Measurements from ENCODE around the gene PCNX2. TPM values are rescaled to one million over a fixed set of nuclear protein-coding genes. Genes with fewer than 3 reads are reported as not detected.

PCNX2 gene
- total RNA-seq, 2 donors from 2014 or later = 5.7 to 9.8 TPM

DNA sequence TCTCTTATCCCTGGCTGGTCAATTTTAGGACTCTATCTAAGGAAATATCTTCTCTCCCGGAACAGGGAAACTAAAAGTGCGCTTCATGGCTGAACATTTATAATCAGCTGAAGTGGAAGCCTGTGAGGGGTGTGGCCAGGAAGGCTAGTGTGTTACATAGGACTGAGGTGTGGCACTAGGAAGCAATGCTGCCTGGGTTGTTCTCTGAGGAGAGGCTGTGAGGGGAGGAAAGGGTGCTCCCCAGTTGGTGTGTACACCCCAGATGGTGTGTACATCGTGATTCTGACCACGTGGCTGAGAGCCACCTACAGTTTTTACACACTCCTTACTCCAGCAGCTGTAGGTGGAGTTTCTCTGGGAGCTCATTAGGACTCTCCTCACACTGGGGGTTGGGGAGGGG is 328.9 kb downstream of the PCNX2 start:
- peak; percentile 75 to 89 for DNase-seq
- peak; percentile 100 for ATAC-seq
- intact Hi-C loops (cut with DNase I, micrococcal nuclease) = no loop called here

DNA sequence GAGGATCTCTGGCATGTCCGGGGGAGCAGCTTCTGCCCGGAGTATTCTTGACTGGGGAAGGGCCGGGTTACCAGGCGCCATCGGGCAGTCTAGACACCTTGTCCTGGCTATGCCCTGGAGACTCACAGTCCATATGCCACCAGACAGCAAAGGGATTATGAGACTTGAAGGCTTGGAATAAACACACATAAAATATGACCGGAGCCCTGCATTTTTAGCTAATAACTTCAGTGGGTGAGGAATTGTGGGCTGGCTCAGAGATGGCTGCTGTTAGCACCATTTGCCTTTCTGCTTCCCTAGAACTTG is 329.7 kb downstream of the PCNX2 start:
- intact Hi-C loops (cut with DNase I, micrococcal nuclease) = no loop called here
- ATAC-seq = no peak
- no peak for DNase-seq

DNA sequence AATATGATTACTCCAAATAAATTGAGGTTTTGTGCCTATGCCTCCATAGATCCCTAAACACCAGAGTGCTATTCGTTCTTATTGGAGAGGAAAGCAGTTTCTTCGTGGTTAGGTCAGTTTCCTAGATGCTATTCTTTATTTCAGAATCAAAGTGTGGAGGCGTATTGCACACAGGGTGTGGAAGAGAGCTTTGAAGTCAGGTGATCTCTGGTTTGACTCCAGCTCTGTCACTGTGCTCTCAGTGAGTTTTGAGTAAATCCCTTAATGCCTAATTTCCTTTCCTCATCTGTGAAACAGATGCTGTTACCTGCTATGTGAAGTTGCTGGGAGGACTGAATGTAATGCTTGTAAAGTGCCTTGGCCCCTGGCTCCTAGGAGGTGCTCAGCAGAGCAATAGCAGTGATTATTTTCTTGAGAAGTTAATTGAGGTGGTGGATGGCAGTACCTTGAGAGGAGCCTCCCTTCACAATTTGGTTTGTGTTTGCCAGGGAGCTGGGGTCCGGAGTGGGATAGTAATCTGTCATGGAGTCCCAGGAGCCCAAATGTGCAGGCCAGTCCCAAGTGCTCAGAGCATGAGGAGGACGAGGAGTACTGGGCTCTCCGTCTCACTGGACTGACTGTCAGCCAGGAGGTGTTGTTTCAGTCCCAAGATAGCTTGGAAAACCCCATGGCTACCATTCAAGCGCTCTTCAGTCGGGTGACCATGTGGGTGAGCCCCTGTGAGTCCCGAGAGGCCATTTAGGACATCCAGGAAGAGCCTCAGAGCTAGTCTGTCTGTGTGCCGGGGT is 330.2 kb downstream of the PCNX2 start:
- no peak for ATAC-seq
- no peak for DNase-seq
- intact Hi-C loops (cut with DNase I, micrococcal nuclease) = no loop called here

DNA sequence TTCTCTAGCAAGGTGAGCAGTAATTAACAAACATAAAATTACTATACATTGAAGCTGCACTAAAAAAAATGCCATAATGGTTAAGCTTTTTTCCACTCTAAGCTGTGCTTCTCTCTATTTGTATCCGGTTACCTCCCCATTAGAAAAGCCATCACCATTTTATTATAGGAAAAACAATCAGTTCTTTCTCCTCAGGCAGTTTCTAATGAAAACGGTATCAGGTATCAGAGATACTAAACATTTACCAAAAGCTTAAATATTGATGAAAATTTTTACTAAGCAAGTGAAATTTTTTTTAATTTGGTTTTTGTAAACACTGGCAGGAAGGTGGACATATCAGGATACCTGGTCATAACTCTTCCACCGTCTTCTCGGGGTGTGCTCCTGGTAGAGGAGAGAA is 330.9 kb downstream of the PCNX2 start:
- no peak for DNase-seq
- no peak for ATAC-seq
- intact Hi-C loops (cut with DNase I, micrococcal nuclease) = no loop called here

DNA sequence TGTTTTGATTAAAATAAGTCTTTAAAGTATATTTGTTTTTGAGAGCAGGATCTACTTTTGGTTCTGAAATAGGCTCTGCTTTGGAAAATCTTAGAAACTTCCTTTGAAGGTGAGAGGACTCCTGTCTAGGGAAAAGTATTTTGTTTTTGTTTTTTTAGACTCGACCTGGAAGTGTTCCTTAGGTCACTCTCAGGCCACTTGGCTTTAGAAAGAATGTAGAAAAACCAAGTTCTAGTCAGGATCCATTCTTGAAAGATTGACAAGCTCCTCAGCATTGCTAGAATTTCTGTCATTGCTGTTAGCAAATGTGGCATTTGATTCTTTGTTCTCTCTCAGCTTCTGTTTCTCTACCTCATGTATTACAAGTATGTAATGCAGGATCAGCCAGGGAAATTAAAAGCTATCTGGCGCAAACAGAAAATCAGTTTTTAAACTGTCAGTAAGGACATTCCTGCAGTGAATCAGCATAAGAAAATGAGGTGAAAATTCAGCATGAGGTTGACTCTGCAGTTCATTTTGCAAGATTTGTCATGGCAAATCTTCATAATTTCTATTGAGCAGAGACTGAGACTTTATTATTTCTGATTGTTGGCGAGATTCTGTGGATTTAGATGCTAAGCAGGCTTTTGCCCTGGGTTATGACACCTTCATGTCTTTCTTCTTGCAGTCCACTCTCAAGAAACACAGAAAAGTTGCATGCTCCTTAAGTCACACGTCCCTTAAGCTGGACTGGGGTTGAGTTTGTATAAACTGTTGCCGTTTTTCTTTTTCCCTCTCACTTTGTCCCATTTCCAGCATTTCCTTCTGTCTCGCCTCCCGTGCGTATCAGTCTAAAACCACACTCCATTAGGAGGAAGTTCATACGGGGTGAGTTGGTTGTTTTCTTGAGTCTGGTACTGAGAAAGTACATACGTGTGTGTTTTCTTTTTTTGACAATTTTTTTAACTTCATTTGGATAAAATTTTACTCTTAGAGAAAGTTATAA is 332.5 kb downstream of the PCNX2 start:
- intact Hi-C loops (cut with DNase I, micrococcal nuclease) = no loop called here

DNA sequence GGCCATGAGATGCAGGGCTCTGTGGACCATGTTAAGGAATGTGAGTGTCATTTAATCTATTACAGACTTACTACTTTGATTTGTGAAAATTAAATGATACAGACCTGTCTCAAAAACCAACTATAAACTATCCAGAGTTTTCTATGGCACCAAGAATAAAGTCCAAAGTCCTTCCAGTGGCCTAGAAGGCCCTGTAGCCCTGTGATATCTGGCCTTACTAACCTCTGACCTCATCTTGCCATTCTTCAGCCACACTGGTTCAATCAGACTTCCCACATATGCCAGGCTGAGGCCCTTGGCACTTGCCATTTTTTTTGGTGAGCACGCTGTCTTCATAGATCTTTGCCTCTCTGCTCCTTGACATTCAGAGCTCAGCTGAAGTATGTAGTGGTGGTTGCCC is 337.5 kb downstream of the PCNX2 start:
- no peak for DNase-seq
- intact Hi-C loops (cut with DNase I, micrococcal nuclease) = loop anchor here in 1 of 2 donors (10.0 kb wide), 1 partner anchor 323 kb away; the partner anchor contains the start of gene SIPA1L2

More for the DNA sequence above, 332.5 kb downstream of the PCNX2 start:
- ATAC-seq (no peak), DNase-seq (no peak)

DNA sequence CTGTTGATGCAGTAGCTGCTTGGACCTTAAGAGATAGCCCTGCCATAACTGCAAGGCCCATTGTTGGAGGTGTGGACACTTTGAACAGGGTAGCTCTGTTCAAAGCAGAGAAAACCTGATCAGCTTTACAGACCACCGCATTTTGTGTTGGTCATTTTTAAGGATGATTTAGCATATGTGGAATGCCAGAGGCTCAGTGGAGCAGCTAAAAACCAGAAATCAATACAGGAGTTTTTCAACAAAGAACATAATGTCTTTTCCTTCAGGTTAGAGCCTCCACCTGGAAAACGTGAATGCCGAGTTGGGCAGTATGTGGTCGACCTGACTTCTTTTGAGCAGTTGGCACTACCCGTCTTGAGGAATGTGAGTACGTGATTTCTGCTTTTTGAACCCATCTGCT is 339.4 kb downstream of the PCNX2 start:
- intact Hi-C loops (cut with DNase I, micrococcal nuclease) = loop anchor here in 1 of 2 donors (10.0 kb wide), 1 partner anchor 321 kb away; the partner anchor contains the start of gene SIPA1L2
- ATAC-seq (no peak), DNase-seq (no peak)

More for the DNA sequence above, 337.5 kb downstream of the PCNX2 start:
- ATAC-seq = peak; percentile 51

DNA sequence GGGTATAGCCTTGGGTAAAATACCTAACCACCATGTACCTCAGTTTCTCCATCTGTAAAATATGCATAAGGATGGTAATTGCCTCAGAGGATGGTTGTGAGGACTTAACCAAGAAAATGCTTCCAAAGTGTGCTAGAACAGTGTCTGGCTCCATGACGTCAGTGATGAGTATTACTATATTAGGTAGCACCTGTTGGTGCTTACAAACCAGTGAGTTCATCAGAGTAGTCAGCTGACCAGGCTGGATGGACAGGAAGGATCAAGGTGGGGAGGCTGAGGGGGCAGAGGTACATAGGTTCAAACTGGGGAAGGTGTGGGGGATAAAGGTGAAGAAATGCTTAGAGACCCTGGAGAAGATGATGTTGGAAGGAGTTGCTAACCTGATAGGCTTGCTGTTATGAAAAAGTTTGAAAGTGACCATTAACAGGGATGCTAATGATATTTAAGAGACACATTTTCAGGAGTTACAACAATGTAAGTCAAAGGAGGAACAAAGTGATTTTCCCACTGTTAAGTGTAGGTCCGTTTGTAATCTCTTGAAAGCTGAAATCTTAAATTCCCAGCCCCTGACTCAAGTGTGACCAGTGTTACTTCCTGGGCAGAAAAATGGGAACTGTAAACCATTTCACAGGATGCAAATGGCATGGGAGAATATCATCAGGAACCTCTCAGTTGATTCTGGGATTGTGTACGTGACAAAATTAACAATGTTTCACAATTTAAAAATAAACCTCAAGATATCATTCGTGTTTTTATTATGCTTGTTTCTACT is 340.7 kb downstream of the PCNX2 start:
- DNase-seq = no peak
- ATAC-seq = no peak
- intact Hi-C loops (cut with DNase I, micrococcal nuclease) = loop anchor here in 1 of 2 donors (10.0 kb wide), 1 partner anchor 320 kb away; the partner anchor contains the start of gene SIPA1L2

DNA sequence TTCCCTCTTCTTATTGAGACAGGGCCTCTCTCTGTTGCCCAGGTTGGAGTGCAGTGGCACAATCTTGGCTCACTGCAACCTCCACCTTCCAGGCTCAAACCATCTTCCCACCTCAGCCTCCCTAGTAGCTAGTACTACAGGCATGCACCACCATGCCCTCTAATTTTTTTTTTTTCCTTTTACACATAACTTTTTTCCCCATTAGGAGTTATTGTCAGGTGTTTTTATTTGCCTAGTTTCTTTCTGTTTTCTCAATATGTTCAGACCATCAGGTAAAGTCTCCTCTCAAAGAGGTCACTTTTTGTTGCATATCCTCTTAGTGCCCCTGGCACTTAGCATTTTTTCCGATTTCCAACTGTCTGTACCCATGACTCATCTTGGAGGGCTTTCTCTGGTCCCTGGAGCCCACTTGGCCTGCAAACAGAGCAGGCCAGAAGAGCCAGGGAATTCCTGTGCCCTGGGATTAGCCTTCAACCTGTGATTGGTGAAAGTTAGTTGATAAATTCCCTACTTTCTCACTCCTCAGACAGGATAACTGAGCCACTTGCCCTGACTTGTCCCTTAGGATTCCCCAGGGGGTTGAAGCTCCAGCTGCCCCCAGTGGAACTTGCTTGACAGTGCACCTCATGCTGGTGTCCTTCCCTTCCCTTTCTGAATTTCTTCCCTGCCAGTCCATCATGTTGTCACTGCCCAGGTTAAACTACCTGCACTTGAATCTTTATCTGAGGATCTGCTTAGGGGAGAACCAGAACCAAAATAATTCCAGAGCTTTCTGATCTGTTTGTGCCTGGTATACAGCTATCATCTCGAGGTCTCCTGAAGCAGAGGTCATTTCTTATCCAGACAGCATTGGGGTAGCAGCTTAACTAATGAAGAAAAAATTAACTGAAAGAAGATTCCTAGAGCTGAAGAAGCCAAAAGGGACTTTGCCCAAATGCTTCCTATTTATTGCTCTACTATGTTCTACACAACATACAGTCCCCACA is 342.7 kb downstream of the PCNX2 start:
- intact Hi-C loops (cut with DNase I, micrococcal nuclease) = loop anchor here in 1 of 2 donors (10.0 kb wide), 1 partner anchor 318 kb away; the partner anchor contains the start of gene SIPA1L2
- ATAC-seq (peak; percentile 71), DNase-seq (peak; percentile 49 to 60)

DNA sequence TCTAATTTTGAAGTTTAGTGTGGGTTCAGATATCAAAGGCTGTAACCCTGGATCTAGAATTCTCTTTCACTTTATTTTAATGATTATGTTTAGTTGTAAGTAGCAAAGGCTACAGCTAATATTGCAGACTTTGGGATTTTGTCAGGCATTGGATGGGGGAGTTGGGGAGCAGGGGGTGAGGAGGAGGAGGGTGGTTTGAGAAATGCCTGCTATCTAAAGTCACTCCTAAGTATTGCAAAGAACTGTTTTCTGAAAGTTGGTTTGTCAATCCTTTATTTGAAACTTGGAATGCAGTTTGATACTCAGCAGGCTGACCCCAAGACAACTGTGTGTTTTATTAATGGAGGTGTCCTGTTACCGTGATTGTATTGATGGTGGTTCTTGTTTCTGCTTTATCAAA is 343.9 kb downstream of the PCNX2 start:
- intact Hi-C loops (cut with DNase I, micrococcal nuclease) = loop anchor here in 1 of 2 donors (10.0 kb wide), 1 partner anchor 317 kb away; the partner anchor contains the start of gene SIPA1L2
- DNase-seq (no peak), ATAC-seq (no peak)

DNA sequence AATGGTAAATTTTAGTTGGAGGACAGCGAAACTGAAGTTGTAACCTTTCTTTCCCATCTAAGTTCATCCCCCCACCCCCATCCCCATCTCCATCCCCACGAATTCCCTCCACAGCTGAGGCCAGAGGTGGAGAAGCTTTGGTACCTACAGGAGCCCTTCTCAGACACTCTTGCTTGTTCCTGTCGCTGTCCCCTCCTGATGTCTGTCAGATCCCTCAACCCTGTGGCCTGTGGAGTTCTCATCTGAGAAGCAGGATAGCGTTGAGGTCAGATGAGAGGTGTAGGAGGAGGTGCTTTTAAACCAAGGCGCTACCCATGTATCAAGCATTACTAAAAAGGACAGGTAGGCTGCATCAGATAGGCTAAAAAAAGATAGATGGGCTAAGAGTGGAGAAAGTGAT is 344.3 kb downstream of the PCNX2 start:
- DNase-seq = peak in 1 of 2 donors; percentile 32
- intact Hi-C loops (cut with DNase I, micrococcal nuclease) = loop anchor here in 1 of 2 donors (10.0 kb wide), 1 partner anchor 316 kb away; the partner anchor contains the start of gene SIPA1L2
- peak; percentile 55 for ATAC-seq

DNA sequence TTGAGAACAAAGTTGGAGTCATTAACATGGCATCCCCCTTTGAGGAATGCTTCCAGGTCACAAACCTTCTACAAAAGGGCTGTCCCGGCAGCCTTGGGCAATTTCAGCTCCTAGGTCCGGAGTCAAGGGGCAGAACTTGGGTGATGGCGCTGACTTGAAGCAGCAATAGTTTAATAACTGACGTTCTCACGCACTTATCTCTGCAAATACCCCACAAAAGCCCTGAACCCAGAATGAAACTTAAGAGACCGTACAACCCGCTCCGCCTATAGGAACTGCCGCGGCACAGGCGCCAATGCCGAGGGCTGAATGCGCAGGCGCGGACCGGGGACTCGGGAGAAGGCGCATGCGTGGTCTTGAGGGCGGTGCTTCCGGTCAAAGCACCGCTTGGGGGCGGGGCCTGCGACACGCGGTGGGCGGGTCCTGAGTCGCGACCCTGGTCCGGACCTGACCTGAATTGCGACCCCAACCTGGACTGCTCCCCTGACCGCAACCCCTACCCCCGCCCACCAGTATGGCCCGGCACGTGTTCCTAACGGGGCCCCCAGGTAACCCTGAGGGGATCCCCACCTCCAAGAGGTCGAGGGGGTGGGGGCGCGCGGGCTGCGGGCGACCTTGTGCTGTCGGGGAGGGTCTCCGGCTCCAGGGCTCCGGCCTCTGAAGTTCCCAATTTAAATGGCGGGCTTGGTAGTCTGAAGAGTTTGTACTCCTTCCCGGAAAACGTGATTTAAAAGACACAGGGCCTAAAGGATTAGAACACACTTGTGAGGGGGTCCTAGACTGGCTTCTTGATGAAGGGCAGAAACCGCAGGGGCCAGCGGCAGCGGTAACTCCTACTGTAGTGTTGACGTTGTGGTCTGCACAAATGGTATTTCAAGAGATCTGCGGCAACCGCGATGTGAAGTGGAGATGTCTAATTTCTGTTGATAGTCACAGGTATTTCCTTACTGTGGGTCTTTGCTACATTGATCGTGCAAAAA is 345.0 kb downstream of the PCNX2 start, which contains the start of gene NTPCR:
Gene NTPCR (plus strand): TSS at position 415 of the 980 bp plus-strand sequence. CDS start 100 bp downstream, at position 515.
- ATAC-seq (peak; percentile 89), DNase-seq (peak; percentile 91 to 97)
- intact Hi-C loops (cut with DNase I, micrococcal nuclease) = loop anchor here in 1 of 2 donors (10.0 kb wide), 1 partner anchor 316 kb away; the partner anchor contains the start of gene SIPA1L2

DNA sequence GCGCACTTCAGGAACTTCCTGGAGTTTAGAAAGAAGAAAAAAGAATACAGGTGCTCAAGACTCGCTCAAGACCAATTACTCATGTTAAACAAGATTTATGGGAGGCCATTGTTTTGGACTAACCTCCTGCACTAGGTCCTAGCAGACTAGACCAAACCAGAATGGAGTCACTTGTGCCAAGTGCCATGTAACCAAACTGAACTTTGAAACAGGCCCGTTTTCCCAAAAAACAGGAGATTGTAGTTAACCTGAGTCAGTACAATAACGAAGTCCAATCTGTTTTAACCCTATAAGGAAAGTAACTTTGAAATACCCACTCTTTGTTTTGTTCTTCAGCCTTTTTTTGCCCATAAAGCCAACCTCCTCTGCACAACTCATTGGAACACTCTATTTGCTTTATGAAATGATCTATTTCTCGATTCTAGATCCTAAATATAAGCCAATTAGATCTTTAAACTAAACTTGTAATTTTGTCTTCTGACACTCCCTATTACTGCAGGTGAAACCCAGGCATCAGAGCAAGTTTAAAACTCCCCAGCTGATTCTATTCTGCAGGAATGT is 345.8 kb downstream of the PCNX2 start:
- intact Hi-C loops (cut with DNase I, micrococcal nuclease) = loop anchor here in 1 of 2 donors (10.0 kb wide), 1 partner anchor 315 kb away; the partner anchor contains the start of gene SIPA1L2
- no peak for ATAC-seq
- no peak for DNase-seq

DNA sequence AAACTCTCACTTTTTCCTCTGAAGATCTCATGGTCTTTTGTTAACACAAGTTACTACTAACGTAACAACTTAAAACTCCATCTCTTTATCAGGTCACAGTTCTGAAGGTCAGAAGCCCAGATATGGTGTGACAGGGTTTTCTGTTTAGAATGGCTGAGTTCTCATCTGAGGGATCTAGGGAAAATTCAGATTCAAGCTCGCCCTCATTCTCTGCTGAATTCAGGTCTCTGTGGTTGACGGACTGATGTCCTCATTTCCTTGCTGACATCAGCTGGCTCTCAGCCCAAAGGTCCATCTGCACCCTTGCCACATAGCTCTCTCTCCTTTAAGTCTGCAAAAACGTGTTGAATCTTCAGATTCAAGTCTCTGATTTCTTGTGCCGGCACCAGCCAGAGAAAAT is 351.2 kb downstream of the PCNX2 start:
- no peak for DNase-seq
- no peak for ATAC-seq
- intact Hi-C loops (cut with DNase I, micrococcal nuclease) = no loop called here

DNA sequence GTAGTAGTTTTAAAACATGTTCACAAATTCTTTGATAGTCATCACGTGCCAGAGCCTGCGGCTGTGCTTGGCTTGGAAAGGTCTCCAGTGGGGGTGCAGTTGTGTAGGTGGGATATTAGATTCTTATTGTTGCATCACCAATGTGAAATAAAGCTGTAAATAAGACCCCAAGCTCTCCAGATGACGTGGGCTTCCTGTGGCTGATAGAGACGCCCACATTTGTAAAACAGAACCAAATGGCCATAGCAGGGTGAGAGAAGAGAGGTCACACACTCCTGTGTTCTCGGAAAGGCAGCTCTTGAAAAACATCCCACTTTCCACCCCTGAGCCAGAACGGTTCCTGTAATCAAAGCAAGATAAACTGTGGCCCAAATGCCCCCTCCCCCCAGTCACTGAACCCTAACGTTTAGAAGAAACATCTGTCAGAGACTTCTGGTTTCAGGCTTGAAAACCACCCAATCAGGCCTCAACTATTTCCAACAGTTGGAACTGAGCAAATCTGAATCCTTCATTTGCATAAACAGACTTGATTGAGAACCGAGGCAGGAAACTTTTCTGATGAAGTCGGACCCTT is 351.8 kb downstream of the PCNX2 start:
- ATAC-seq (no peak), DNase-seq (no peak)
- intact Hi-C loops (cut with DNase I, micrococcal nuclease) = no loop called here
